GM21367 (cell line): ENCODE data around the gene TAPT1.

Source experiments
- ATAC-seq: cut with Tn5 transposase; IDR thresholded peaks from one replicate; pipeline ENCODE4 v1.9.1; 2021; ENCODE audit not compliant: unreplicated experiment

Gene TAPT1

GRCh38 chr4:16111533-16111932 is 114.7 kb downstream of the TAPT1 start:
- no peak for ATAC-seq

- no peak for ATAC-seq
These were observed 115.5 kb downstream of the TAPT1 start for GRCh38 chr4:16110661-16111290.
